Activated T-helper 17 cell treated with anti-CD3 and anti-CD28 coated beads, Interleukin-2, amount 50 U/mL, for 72 hours (primary cell): ENCODE measurements around the gene CEP112. TPM values are rescaled to one million over a fixed set of nuclear protein-coding genes. Genes with fewer than 3 reads are reported as not detected.

Experiments used
- ATAC-seq: fragments of 150-1000 bp; cut with Tn5 transposase; replicated peaks from 2 replicates; pipeline ENCODE4 v1.10.0; 2021; ENCODE audit warnings: mild to moderate bottlenecking, moderate library complexity
- H3K27ac Mint-ChIP-seq: one replicate; pipeline ENCODE4 v1.8.0; 2022; ENCODE audit warnings: mixed read lengths
- H3K27me3 Mint-ChIP-seq: one replicate; pipeline ENCODE4 v1.8.0; 2022; ENCODE audit warnings: mixed read lengths
- H3K36me3 Mint-ChIP-seq: one replicate; pipeline ENCODE4 v1.8.0; 2022; ENCODE audit warnings: low read depth, mild to moderate bottlenecking, mixed read lengths
- H3K4me1 Mint-ChIP-seq: one replicate; pipeline ENCODE4 v1.8.0; 2022; ENCODE audit warnings: mixed read lengths
- H3K4me3 Mint-ChIP-seq: one replicate; pipeline ENCODE4 v1.8.0; 2022; ENCODE audit warnings: mild to moderate bottlenecking, mixed read lengths
- H3K9me3 Mint-ChIP-seq: one replicate; pipeline ENCODE4 v1.8.0; 2022; ENCODE audit warnings: mixed read lengths
- total RNA-seq, 2 donors: library from RNA; stranded (reverse); gene quantifications; one replicate each; pipeline ENCODE4 v1.2.3, GENCODE V29; 2022

Gene CEP112
- total RNA-seq, 2 donors from 2014 or later: 3.4 to 8.1 TPM

DNA sequence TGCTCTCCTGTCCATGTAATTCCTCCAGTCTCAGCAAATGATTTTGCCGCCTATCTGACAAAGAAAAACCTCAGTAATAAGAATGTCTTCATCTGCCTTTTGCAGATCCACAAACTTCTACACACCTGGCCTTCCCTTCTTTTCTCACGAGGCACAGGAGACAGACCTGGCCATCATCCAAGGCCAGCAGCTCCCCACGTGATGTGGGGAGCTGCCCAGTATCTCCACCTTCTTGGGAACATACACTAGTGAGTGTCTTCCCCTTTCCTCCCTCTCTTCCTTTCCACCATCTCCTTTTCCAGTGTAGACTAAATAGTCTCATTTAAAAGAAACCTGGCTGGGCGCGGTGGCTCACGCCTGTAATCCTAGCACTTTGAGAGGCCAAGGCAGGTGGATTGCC lies 274.4 kb downstream of the CEP112 start:
- Mint-ChIP-seq H3K27ac (no peak overlapping the region), H3K4me3 (no peak overlapping the region), H3K4me1 (peaks cover 15% of the 10 kb centered on the region), H3K27me3 (no peaks in the 10 kb centered on the region), H3K9me3 (peaks cover 9% of the 10 kb centered on the region), H3K36me3 (no peaks in the 10 kb centered on the region)
- ATAC-seq: no peak

DNA sequence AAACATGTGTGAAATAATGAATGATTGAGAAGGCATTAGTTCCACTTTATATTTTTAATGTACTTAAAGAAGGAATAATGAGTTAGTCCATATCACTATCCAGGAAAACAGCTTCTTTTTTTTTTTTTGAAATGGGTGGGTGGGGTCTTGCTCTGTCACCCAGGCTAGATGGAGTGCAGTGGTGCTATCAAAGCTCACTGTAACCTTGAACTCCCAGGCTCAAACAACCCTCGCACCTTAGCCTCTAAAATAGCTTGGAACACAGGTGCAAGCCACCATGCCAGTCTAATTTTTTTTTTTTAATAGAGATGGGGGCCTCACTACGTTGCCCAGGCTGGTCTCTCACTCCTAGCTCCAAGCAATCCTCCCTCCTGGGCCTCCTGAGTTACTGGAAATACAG lies 275.5 kb downstream of the CEP112 start:
- peaks cover 9% of the 10 kb centered on the region for H3K9me3 Mint-ChIP-seq
- H3K27me3 Mint-ChIP-seq: no peaks in the 10 kb centered on the region
- H3K4me3 Mint-ChIP-seq: no peak overlapping the region
- peaks cover 15% of the 10 kb centered on the region for H3K4me1 Mint-ChIP-seq
- no peak overlapping the region for H3K27ac Mint-ChIP-seq
- no peak for ATAC-seq
- H3K36me3 Mint-ChIP-seq: no peaks in the 10 kb centered on the region

DNA sequence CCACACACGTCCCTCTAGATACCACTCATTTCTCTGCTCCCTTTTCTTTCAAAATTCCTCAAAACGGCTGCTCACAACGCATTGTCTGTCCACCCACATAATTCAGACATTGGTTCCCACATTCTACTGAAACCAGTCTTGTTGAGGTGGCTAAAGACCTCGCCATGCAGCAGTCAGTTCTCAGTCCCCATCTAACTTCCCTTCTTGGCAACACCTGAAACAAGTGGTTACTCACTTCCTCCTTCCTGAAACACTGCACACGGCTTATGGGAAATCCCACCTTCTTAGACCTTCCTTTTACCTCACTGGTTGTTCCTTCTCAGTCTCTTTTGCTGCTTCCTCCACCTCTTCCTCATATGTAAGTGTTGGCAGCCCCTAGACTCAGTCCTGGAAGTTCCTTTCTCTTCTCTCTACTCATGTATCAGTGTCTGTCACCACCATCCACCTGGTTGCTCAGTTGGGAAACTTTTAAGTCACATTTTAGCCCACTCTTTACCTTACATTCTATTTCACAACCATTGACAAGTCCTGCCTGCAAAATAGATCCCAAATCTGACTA lies 277.1 kb downstream of the CEP112 start:
- Mint-ChIP-seq H3K27ac (peak overlapping the region; percentile 10), H3K4me1 (peaks cover 15% of the 10 kb centered on the region), H3K4me3 (peak overlapping the region; percentile 26), H3K9me3 (peaks cover 18% of the 10 kb centered on the region), H3K27me3 (no peaks in the 10 kb centered on the region), H3K36me3 (no peaks in the 10 kb centered on the region)
- ATAC-seq: peak; percentile 96

DNA sequence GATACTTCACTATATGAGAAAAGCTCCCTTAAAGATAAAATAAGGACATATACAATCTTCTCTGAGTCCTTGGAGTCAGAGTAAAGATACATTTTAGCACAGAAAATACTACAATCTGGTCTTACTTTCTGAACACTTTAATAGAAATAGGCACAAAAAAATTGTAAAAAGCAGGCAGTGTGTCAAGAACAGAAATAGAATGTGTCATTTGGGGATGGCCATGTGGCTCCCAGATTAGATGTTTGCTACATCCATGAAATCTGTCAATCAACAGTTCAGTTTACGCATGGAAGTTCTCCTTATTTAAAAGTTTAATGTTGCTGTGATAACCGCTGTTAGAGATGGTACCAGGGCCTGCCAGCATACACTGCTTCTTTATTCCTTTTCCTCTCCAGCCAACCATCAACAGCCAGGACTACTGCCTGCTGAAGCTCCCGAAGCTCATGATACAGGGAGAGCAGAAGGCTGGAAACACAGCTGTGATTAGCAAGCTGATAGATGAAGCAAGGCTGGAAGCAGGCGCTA lies 278.5 kb downstream of the CEP112 start:
- Mint-ChIP-seq H3K4me1 (peaks cover 15% of the 10 kb centered on the region), H3K9me3 (peaks cover 23% of the 10 kb centered on the region), H3K27me3 (no peaks in the 10 kb centered on the region), H3K4me3 (no peak overlapping the region), H3K36me3 (no peaks in the 10 kb centered on the region), H3K27ac (no peak overlapping the region)
- no peak for ATAC-seq

DNA sequence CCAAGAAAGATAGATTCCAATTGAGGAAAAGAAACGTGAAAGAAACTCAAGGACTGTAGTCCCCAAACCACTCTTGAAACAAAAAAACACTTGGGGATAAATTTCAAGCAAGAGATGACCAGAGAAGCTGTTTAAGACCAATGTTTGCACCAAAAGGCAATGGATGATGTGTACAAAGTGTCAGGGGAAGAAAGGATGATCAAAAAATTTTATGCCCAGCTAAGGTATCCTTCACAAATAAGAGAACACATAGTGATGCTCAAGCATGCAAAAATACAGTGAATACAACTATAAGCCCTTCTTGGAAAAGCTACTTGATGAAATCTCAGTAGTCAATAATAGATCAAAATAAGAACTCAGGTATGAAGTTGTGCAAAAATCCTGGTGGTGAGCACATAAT lies 281.1 kb downstream of the CEP112 start:
- Mint-ChIP-seq H3K27ac (no peak overlapping the region), H3K27me3 (no peaks in the 10 kb centered on the region), H3K9me3 (peaks cover 21% of the 10 kb centered on the region), H3K36me3 (no peaks in the 10 kb centered on the region), H3K4me1 (peaks cover 12% of the 10 kb centered on the region), H3K4me3 (no peak overlapping the region)
- ATAC-seq: no peak

DNA sequence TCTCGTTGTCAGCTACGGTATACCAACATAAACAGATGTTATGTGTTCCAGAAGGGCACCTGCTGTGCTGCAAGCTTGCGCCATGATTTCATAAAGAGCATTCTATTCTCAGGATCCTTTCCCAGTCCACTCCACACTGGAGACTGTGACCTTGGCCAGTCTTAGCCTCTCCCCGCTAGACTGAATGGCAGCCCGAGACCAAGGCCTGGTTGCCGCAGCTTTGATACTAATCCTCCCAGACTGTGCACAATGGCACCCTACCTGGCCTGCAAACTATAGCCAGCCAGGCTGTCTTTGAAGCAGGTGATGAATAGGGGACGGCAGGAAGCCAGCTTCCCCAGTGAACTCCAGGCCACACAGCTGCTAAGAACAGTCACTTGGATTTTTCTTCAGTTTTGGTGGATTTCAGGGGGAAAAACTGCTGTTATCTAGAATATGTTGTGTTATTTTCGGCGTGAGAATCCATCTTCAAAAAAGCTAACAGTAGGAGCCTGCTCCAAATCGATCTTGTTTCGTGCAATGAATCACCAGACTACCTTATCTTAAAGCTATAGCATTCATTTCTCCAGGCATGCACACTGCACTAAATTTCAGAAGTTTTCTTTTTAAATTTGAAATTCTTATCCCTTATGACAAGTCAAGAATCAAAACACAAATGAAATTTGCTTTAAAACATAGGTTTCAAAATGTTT lies 289.0 kb downstream of the CEP112 start:
- H3K4me3 Mint-ChIP-seq: no peak overlapping the region
- no peak for ATAC-seq
- H3K27me3 Mint-ChIP-seq: no peaks in the 10 kb centered on the region
- H3K36me3 Mint-ChIP-seq: no peaks in the 10 kb centered on the region
- H3K9me3 Mint-ChIP-seq: no peaks in the 10 kb centered on the region
- no peaks in the 10 kb centered on the region for H3K4me1 Mint-ChIP-seq
- no peak overlapping the region for H3K27ac Mint-ChIP-seq

DNA sequence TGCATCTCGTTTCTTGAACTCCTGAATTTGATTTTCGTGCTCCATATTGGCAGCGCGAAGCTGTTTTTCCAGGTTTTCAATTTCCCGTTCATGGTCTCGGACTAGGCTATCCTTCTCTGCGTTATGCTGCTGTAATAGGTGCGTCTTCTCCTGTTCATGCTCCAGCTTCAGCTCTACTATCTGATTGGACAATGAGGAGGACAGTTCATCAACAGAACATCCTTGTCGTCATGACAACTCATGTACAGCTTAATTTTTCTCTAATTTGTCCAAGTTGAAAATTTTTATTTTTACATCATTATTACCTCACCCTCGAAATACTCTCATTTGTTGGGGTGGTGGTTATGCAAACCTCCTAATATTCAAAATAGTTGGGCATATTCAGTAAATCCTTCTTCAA lies 289.8 kb downstream of the CEP112 start:
- Mint-ChIP-seq H3K9me3 (no peaks in the 10 kb centered on the region), H3K36me3 (no peaks in the 10 kb centered on the region), H3K4me3 (no peak overlapping the region), H3K27me3 (no peaks in the 10 kb centered on the region), H3K4me1 (no peaks in the 10 kb centered on the region), H3K27ac (no peak overlapping the region)
- ATAC-seq: no peak

DNA sequence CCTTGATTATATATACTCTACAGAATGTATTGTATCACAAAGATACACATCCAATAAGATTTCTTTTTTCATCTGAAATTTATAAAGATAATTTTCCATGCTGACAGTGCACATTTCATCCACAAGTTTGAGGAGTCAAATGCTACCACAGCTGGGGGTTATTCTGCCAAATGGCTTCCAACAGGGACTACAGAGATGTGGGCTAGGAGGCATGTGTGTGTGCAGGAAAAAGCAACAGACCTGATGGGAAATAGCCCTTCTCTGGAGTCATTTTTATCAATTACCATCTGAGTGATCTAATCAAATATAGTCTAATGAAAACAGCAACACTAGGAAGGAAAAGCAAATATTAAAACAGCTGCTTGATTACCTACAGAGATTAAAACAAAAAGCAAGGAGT lies 290.5 kb downstream of the CEP112 start:
- Mint-ChIP-seq H3K9me3 (no peaks in the 10 kb centered on the region), H3K4me1 (no peaks in the 10 kb centered on the region), H3K27ac (no peak overlapping the region), H3K4me3 (no peak overlapping the region), H3K27me3 (no peaks in the 10 kb centered on the region), H3K36me3 (no peaks in the 10 kb centered on the region)
- ATAC-seq: no peak

DNA sequence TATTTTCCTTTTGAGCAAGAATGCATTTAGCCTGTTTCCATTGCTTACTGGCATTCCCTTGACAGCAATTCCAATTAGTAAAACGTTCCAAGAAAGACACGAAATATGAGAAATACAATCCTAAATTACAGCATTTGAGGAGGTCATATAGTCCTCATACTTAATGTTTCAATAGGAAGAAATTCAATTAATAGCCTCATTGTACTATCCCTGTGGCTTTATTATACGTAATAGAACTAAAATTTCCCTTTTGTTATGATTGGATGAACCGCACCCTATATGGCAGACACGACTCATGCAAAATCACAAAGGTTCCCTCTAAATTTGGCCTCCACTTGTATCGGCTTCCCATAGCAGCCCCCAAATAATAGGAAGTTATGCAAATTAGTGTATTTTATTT lies 291.7 kb downstream of the CEP112 start:
- Mint-ChIP-seq H3K27me3 (no peaks in the 10 kb centered on the region), H3K27ac (no peak overlapping the region), H3K4me3 (no peak overlapping the region), H3K36me3 (no peaks in the 10 kb centered on the region), H3K4me1 (no peaks in the 10 kb centered on the region), H3K9me3 (no peaks in the 10 kb centered on the region)
- ATAC-seq: no peak

DNA sequence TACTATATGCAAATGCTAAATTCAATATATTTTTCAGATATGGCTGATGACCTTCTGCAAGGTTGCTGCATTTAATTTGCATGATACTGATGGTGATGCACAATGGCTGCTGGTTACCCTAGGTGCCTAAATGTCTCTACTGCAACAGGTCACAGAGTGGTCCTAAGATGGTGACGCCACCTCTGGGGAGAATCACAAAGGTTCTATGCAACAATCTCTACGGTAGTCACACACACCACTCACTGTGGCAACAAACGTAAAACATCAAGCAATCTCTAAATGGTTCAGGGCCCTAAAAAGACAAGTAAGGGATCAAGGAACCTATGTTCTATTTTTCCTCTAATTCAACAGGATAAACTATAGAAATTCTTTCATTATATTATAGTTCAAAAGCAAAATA lies 293.3 kb downstream of the CEP112 start:
- Mint-ChIP-seq H3K27ac (no peak overlapping the region), H3K36me3 (no peaks in the 10 kb centered on the region), H3K4me3 (no peak overlapping the region), H3K4me1 (no peaks in the 10 kb centered on the region), H3K27me3 (no peaks in the 10 kb centered on the region), H3K9me3 (no peaks in the 10 kb centered on the region)
- no peak for ATAC-seq

DNA sequence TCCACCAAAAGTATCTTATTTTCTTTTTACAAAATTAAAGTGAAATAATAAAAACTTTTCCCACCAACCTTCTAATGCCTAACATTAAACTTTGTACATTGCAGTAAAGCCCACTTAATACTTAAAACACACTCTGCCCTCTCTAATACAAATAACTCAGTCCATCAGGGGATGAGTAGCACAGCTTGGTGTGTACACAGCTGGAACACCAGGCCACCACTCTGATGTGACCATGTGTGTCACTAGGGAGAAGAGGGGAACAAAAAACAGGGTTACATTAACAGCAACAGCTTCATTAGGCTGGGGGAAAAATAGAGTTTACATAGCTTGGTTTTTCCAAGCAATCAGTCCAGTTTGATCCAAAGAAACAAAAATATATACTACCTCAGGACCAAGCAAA lies 295.0 kb downstream of the CEP112 start:
- no peaks in the 10 kb centered on the region for H3K9me3 Mint-ChIP-seq

DNA sequence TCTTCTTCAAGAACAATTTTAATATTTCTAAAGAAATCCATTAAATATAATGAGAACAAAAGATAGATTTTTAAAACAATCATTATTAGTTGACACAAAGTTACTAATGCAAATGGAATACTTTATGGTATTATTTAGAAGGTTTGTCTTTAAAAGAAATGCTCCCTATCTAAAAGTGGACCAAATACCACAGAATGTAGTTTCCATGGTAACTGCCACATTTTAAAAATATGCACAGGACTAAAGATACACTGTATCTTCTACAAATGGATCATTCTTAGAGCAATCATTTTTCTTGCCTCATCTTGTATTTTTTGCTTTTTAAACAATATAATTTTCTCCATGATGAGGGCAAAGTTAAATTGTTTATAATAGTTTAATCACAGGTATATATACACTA lies 296.0 kb downstream of the CEP112 start:
- Mint-ChIP-seq H3K4me3 (no peak overlapping the region), H3K36me3 (no peaks in the 10 kb centered on the region)
- ATAC-seq: no peak

More for the DNA sequence above, 295.0 kb downstream of the CEP112 start:
- H3K27me3 Mint-ChIP-seq: no peaks in the 10 kb centered on the region
- no peak overlapping the region for H3K4me3 Mint-ChIP-seq
- ATAC-seq: no peak
- H3K36me3 Mint-ChIP-seq: no peaks in the 10 kb centered on the region
- H3K27ac Mint-ChIP-seq: no peak overlapping the region
- H3K4me1 Mint-ChIP-seq: no peaks in the 10 kb centered on the region

DNA sequence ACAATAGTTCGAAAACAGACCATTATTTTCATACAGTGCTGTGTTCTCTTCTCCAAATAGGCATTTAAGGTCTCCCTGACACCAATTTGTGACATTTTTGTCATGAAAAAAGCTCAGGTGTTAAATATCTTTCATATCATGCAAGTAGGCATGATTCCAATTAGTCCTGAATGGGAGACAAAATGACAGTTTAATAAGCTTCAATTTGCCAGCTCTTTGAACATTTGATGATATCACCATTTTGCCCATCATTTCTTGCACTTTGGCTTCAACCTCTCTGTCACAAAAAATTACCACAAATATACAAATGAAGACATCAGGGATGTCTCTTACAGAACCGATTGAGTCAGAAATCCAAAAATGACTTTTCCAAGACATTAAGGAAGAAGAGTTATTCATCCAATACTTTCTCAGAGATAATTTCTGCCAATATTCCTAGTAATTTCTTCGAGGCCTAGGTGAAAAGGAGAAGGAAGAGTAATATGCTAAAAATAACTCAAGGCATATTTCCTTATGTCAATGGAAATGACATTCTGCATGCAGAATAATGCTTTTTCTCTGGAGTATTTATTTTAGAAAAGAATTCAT lies 298.1 kb downstream of the CEP112 start:
- Mint-ChIP-seq H3K27me3 (no peaks in the 10 kb centered on the region), H3K9me3 (no peaks in the 10 kb centered on the region), H3K36me3 (no peaks in the 10 kb centered on the region), H3K27ac (no peak overlapping the region), H3K4me1 (no peaks in the 10 kb centered on the region), H3K4me3 (no peak overlapping the region)
- ATAC-seq: no peak

More for the DNA sequence above, 296.0 kb downstream of the CEP112 start:
- H3K27me3 Mint-ChIP-seq: no peaks in the 10 kb centered on the region
- H3K4me1 Mint-ChIP-seq: no peaks in the 10 kb centered on the region
- no peaks in the 10 kb centered on the region for H3K9me3 Mint-ChIP-seq
- H3K27ac Mint-ChIP-seq: no peak overlapping the region

DNA sequence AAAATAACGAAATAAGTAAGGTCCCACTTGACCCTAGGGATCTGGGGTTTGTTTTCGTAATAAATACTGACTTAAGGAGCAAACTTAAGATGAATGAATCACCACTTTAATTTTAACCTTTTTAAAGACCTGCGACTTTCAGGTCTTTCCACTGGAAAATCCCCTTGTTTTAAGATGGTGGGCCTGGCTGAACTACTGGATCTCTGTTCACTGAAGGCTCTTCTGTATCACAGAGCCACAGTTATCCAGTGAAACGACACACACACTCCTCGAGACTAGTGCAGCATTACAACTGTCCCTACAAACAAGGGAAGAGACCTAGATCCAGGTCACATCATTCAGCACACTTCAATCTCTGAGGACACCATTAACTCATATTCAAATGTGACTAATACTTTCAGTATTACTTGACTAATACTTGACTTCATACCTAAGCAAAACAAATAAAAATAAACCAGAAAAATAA lies 299.0 kb downstream of the CEP112 start:
- peak; percentile 24 for ATAC-seq
- no peaks in the 10 kb centered on the region for H3K9me3 Mint-ChIP-seq
- no peak overlapping the region for H3K4me3 Mint-ChIP-seq
- H3K27ac Mint-ChIP-seq: no peak overlapping the region
- H3K27me3 Mint-ChIP-seq: no peaks in the 10 kb centered on the region
- no peaks in the 10 kb centered on the region for H3K4me1 Mint-ChIP-seq
- no peaks in the 10 kb centered on the region for H3K36me3 Mint-ChIP-seq

DNA sequence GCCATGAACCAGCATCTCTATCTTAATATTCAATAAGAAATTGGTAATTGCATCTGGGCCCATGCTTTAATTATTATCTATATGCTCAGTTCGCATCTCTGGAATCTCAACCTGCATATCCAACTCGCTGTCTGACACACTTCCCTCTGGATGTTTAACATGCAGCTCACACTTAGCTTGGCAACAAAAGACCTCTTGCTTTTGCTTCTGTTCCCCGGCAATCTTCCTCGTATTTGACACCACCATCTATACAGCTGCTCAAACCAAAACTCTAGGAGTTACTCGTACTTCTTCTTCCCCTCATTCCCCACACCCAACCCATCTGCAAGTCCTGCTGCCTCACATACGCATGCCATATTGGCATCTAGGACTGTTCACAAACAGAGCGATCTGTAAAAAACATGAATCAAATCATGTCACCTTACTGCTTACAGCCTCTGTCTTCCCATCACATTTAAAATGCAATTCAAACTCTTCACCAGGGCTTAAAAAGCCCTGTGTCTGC lies 300.6 kb downstream of the CEP112 start:
- Mint-ChIP-seq H3K9me3 (no peaks in the 10 kb centered on the region), H3K27me3 (no peaks in the 10 kb centered on the region), H3K36me3 (no peaks in the 10 kb centered on the region), H3K4me3 (no peak overlapping the region), H3K4me1 (no peaks in the 10 kb centered on the region), H3K27ac (no peak overlapping the region)
- ATAC-seq: no peak
